Tibial nerve (tissue), 4 donors: ENCODE data around the gene JUN. TPM values are rescaled to one million over a fixed set of nuclear protein-coding genes. Genes with fewer than 3 reads are reported as not detected.

ENCODE experiments used
- DNase-seq, 2 donors: peaks; one replicate each; pipeline ENCODE4 v3.0.0-alpha.2; 2019; ENCODE audit warnings: low spot score in 2 of 2
- H3K27ac ChIP-seq, 4 donors: fragments of 200-600 bp; sonication (generic) in 3 of 4; one replicate each; pipeline ENCODE4 v1.5.1; 2017 to 2019; ENCODE audit warnings: mild to moderate bottlenecking in 1 of 4
- H3K27me3 ChIP-seq, 2 donors: fragments of 200-600 bp; sonication (generic) in 1 of 2; one replicate each; pipeline versions ENCODE4 v1.5.1 to v1.6.0; 2017 to 2019
- H3K36me3 ChIP-seq, 3 donors: fragments of 200-600 bp; sonication (generic); one replicate each; pipeline ENCODE4 v1.5.1; 2018 to 2019
- H3K4me1 ChIP-seq, 4 donors: fragments of 200-600 bp; sonication (generic) in 3 of 4; one replicate each; pipeline ENCODE4 v1.5.1; 2017 to 2019
- H3K4me3 ChIP-seq, 4 donors: fragments of 200-600 bp; sonication (generic) in 3 of 4; one replicate each; pipeline ENCODE4 v1.5.1; 2017 to 2019; ENCODE audit warnings: mild to moderate bottlenecking in 1 of 4, moderate library complexity in 1 of 4
- H3K9me3 ChIP-seq, 4 donors: fragments of 200-600 bp; sonication (generic) in 3 of 4; one replicate each; pipeline ENCODE4 v1.5.1; 2017 to 2019
- EP300 ChIP-seq, 2 donors: sonication (generic); formaldehyde crosslinking; IDR thresholded peaks; one replicate each; pipeline ENCODE4 v1.6.1; 2017; ENCODE audit warnings: antibody characterized with exemption in 2 of 2, mild to moderate bottlenecking in 1 of 2
- POLR2A ChIP-seq, 2 donors: fragments of 450-650 bp; IDR thresholded peaks; one replicate each; pipeline ENCODE4 v1.6.1; 2017; ENCODE audit warnings: antibody characterized with exemption in 2 of 2, mild to moderate bottlenecking in 2 of 2, moderate library complexity in 2 of 2
- WGBS, 2 donors: methylation state at CpG; one replicate each; pipeline ENCODE4 v1.1.5; 2018; 5-methylcytosine and 5-hydroxymethylcytosine counted together
- total RNA-seq, 4 donors: library from RNA; depleted of rRNA; stranded (reverse); fragments of >200 nt; gene quantifications; one replicate each; pipeline ENCODE4 v1.1.0, GENCODE V29; 2016
- TF ChIP-seq, protein P1 (sequence below), 5 experiments: fragments of 200-600 bp in 3 of 5; fragments of 450-650 bp in 2 of 5; sonication (generic) in 3 of 5; IDR thresholded peaks; one replicate each; pipeline ENCODE4 v1.5.1; 2016 to 2019; ENCODE audit warnings: antibody characterized with exemption in 5 of 5, mild to moderate bottlenecking in 3 of 5, moderate library complexity in 2 of 5

Gene JUN
- total RNA-seq, 4 donors from 2014 or later, result 169 to 267 (median 192) TPM

DNA sequence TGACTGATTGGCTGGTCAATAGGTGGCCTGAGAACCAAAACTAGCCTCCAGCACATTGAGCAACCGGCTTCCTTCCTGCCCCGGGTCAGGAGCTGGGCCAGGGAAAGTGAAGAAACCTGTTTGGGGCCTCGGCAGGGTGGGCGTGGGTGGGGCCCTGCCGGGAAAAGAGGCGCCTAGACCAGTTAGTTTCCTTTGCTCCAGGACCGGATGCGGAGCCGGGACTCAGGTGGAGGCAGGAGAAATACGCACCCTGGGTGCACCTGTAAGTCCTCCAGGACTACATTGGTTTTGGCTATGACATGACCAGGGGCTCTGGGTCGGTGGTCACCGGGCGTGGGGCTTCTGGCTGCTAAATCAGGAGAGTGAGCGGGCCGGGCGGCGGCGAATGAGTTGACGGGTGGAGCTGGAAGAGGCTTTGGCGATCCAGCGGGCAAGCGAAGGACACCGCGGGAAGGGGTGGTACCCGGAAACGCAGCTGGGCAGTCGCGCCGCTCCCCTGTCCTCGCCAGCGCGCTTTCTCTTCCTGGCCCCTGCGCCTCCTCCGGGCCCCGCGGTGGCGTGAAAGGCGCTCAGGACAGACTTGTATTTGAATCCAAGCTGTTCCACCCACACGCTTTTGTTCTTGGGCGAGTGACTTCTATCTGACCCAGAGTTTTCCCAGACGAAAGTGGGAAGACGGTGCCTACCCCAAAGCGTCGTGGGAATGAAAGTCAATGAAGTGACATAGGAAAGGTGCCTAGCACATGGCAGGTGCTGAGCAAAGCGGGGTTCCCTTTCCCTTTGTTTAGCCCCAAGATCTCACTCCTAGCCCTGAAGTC is 30.6 kb upstream of the JUN start:
- Histone ChIP-seq H3K4me1 (peaks cover 0 to 34% (median 14%) of the 10 kb centered on the region in 4 donors), H3K9me3 (no peaks in the 10 kb centered on the region), H3K27ac (peak overlapping the region; percentile 44 to 94 (median 92)), H3K4me3 (peak overlapping the region; percentile 43 to 71 (median 50)), H3K27me3 (no peaks in the 10 kb centered on the region), H3K36me3 (no peaks in the 10 kb centered on the region)
- peak; percentile 28 to 41 for DNase-seq
- WGBS, 2 donors, result 52 to 55% methylated on average over 43 to 45 of the region's 45 CpGs
- TF ChIP-seq POLR2A (IDR thresholded peaks at IDR 0.05), result no peak
- TF ChIP-seq, protein P1, sequence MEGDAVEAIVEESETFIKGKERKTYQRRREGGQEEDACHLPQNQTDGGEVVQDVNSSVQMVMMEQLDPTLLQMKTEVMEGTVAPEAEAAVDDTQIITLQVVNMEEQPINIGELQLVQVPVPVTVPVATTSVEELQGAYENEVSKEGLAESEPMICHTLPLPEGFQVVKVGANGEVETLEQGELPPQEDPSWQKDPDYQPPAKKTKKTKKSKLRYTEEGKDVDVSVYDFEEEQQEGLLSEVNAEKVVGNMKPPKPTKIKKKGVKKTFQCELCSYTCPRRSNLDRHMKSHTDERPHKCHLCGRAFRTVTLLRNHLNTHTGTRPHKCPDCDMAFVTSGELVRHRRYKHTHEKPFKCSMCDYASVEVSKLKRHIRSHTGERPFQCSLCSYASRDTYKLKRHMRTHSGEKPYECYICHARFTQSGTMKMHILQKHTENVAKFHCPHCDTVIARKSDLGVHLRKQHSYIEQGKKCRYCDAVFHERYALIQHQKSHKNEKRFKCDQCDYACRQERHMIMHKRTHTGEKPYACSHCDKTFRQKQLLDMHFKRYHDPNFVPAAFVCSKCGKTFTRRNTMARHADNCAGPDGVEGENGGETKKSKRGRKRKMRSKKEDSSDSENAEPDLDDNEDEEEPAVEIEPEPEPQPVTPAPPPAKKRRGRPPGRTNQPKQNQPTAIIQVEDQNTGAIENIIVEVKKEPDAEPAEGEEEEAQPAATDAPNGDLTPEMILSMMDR (IDR thresholded peaks at IDR 0.05), result no peak
- no peak for TF ChIP-seq EP300 (IDR thresholded peaks at IDR 0.05)

DNA sequence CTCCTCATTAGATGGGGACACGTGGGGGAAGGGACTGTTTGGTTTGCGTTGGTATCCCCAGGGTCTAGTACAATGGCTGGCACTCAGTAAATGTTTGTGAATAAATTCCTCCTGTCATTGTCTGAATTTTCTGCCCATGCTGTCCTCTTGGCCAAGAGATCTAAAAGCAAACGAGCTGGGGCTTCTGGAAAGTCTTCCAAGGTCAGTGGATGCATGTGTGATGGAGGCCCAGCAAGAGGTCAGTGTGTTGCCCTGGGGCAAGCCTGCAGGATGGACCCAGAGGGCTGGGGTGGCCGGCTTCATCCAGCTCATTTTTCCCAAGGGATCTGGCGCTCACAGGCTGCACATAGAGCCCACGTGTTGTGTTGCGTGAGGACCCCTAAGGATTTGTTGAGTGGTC is 30.0 kb upstream of the JUN start:
- Histone ChIP-seq H3K9me3 (no peaks in the 10 kb centered on the region), H3K27me3 (no peaks in the 10 kb centered on the region), H3K4me1 (peaks cover 0 to 34% (median 14%) of the 10 kb centered on the region in 4 donors), H3K27ac (peak overlapping the region in 3 of 4 donors; percentile 92 to 94 (median 93)), H3K4me3 (no peak overlapping the region), H3K36me3 (no peaks in the 10 kb centered on the region)
- WGBS, 2 donors, result 56 to 63% methylated on average over 4 to 7 of the region's 7 CpGs
- TF ChIP-seq EP300 (IDR thresholded peaks at IDR 0.05) (no peak), POLR2A (IDR thresholded peaks at IDR 0.05) (no peak)
- TF ChIP-seq, protein P1 (IDR thresholded peaks at IDR 0.05), result no peak
- DNase-seq, result no peak

DNA sequence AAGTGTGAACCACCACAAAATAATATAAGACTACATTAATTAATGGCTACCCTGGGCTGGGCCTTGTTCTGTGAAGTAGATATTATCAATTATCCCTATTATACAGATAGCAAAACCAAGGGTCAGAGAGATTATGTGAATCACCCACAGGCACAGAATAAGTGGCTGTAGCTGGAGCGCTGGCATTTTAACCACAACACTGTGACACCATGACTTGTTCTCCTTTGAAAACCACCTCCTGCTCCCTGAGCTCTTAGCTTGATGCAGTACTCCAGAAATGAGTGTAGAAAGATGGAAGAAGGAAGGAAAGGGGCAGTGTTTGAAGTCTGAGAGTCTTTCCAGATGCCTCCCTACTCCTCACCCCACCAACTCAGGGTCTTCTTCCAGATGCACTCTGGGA is 29.5 kb upstream of the JUN start:
- 79 to 83% methylated on average over 1 of the region's 1 CpG for WGBS, 2 donors
- peak overlapping the region in 2 of 4 donors; percentile 93 to 94 for H3K27ac ChIP-seq
- H3K4me1 ChIP-seq, result peaks cover 0 to 34% (median 14%) of the 10 kb centered on the region in 4 donors
- TF ChIP-seq, protein P1 (IDR thresholded peaks at IDR 0.05), result no peak
- TF ChIP-seq POLR2A (IDR thresholded peaks at IDR 0.05) (no peak), EP300 (IDR thresholded peaks at IDR 0.05) (no peak)
- no peaks in the 10 kb centered on the region for H3K27me3 ChIP-seq
- no peak overlapping the region for H3K4me3 ChIP-seq
- H3K9me3 ChIP-seq, result no peaks in the 10 kb centered on the region
- DNase-seq, result no peak
- no peaks in the 10 kb centered on the region for H3K36me3 ChIP-seq

DNA sequence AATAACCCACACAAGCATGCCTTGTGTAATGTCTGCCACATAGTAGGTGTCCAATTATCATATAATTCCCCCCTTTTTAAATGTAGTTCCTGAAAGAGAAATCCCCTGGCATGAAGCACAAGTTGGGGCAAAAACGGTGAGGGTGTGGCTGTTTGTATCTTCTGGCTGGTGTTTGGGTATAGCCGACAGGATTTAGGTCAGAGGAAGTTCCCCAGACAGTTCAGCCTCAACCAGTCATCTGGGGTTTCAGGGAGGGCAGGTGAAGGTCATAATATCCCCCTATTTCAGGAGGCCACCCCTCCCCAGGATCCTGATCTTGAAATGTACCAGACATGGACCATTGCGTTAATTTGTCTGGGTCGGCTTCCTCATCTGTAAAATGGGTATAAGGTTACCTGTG is 29.1 kb upstream of the JUN start:
- 58% methylated on average over 4 of the region's 4 CpGs for WGBS, 2 donors
- H3K27ac ChIP-seq, result peak overlapping the region in 1 of 4 donors; percentile 12
- TF ChIP-seq POLR2A (IDR thresholded peaks at IDR 0.05), result no peak
- TF ChIP-seq, protein P1 (IDR thresholded peaks at IDR 0.05), result no peak
- no peak for TF ChIP-seq EP300 (IDR thresholded peaks at IDR 0.05)
- no peak for DNase-seq
- no peaks in the 10 kb centered on the region for H3K27me3 ChIP-seq
- H3K4me1 ChIP-seq, result peaks cover 0 to 34% (median 14%) of the 10 kb centered on the region in 4 donors
- no peak overlapping the region for H3K4me3 ChIP-seq
- no peaks in the 10 kb centered on the region for H3K9me3 ChIP-seq
- no peaks in the 10 kb centered on the region for H3K36me3 ChIP-seq

DNA sequence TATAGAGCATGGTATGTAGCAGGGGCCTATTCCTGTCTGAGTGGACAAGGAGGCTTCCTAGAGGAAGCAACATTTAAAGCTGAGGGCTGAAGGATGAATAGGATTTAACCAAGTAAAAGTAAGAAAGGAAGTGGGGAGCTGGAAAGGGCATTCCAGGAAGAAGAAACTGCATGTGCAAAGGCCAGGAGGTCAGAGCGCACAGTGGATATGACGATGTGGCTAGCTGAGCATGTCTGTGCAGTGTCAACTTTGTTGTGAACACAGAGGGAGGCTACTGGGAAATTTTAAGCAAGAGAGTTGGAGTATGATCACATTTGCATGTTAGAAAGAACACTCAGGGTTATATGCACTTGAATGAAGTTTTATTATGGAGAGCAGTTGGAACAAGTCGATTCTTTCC is 28.6 kb upstream of the JUN start:
- TF ChIP-seq POLR2A (IDR thresholded peaks at IDR 0.05) (no peak), EP300 (IDR thresholded peaks at IDR 0.05) (no peak)
- TF ChIP-seq, protein P1 (IDR thresholded peaks at IDR 0.05), result no peak
- H3K4me3 ChIP-seq, result no peak overlapping the region
- DNase-seq, result no peak
- peaks cover 0 to 34% (median 14%) of the 10 kb centered on the region in 4 donors for H3K4me1 ChIP-seq
- WGBS, 2 donors, result 54 to 60% methylated on average over 3 of the region's 3 CpGs
- H3K9me3 ChIP-seq, result no peaks in the 10 kb centered on the region
- no peak overlapping the region for H3K27ac ChIP-seq
- no peaks in the 10 kb centered on the region for H3K27me3 ChIP-seq
- H3K36me3 ChIP-seq, result no peaks in the 10 kb centered on the region
